Spleen (tissue), 11 donors: ENCODE results near the gene HOXB7. TPM values are rescaled to one million over a fixed set of nuclear protein-coding genes. Genes with fewer than 3 reads are reported as not detected.

Source experiments
- DNase-seq: peaks from one replicate; pipeline ENCODE4 v3.0.0-alpha.2; 2020
- H3K27ac ChIP-seq, 8 donors: fragments of 200-600 bp; sonication (generic) in 7 of 8; 1 replicate in 4 of 8; 2 replicates in 4 of 8; pipeline versions ENCODE4 v1.5.0 to v1.8.0; 2016 to 2021; ENCODE audit warnings: inconsistent platforms in 4 of 8, mild to moderate bottlenecking in 4 of 8, moderate library complexity in 1 of 8
- H3K27me3 ChIP-seq, 7 donors: fragments of 200-600 bp; sonication (generic) in 6 of 7; replicated peaks in 1 of 7; 1 replicate in 4 of 7; 2 replicates in 3 of 7; pipeline versions ENCODE4 v1.5.0 to v1.8.0; 2016 to 2021; ENCODE audit warnings: inconsistent platforms in 3 of 7, mild to moderate bottlenecking in 1 of 7
- H3K36me3 ChIP-seq, 6 donors: fragments of 200-600 bp; sonication (generic) in 5 of 6; 1 replicate in 4 of 6; 2 replicates in 2 of 6; pipeline versions ENCODE4 v1.5.0 to v1.8.0; 2016 to 2021; ENCODE audit warnings: inconsistent platforms in 2 of 6
- H3K4me1 ChIP-seq, 6 donors: fragments of 200-600 bp; sonication (generic) in 5 of 6; 1 replicate in 3 of 6; 2 replicates in 3 of 6; pipeline versions ENCODE4 v1.5.0 to v1.8.0; 2016 to 2021; ENCODE audit warnings: inconsistent platforms in 3 of 6
- H3K4me3 ChIP-seq, 8 donors: fragments of 200-600 bp; sonication (generic) in 7 of 8; 1 replicate in 4 of 8; 2 replicates in 4 of 8; pipeline versions ENCODE4 v1.5.0 to v1.8.0; 2016 to 2021; ENCODE audit warnings: inconsistent platforms in 4 of 8, mild to moderate bottlenecking in 4 of 8, moderate library complexity in 2 of 8
- H3K9me3 ChIP-seq, 8 donors: fragments of 200-600 bp; sonication (generic) in 7 of 8; 1 replicate in 4 of 8; 2 replicates in 4 of 8; pipeline versions ENCODE4 v1.5.0 to v1.8.0; 2016 to 2021; ENCODE audit warnings: inconsistent platforms in 4 of 8
- CTCF ChIP-seq, 11 experiments: fragments of 200-600 bp in 7 of 11; fragments of 450-650 bp in 4 of 11; sonication (generic) in 4 of 11; IDR thresholded peaks in 8 of 11; conservative IDR thresholded peaks in 3 of 11; 1 replicate in 7 of 11; 2 replicates in 4 of 11; pipeline versions ENCODE4 v1.4.0 to v1.8.0; 2016 to 2021; ENCODE audit warnings: antibody characterized with exemption in 11 of 11, inconsistent platforms in 4 of 11, mild to moderate bottlenecking in 1 of 11
- POLR2A ChIP-seq, 3 donors: fragments of 450-650 bp; IDR thresholded peaks; one replicate each; pipeline ENCODE4 v1.5.1; 2017; ENCODE audit warnings: antibody characterized with exemption in 3 of 3, mild to moderate bottlenecking in 1 of 3
- POLR2AphosphoS5 ChIP-seq, 3 donors: sonication (generic); formaldehyde crosslinking; IDR thresholded peaks; one replicate each; pipeline ENCODE4 v1.5.1; 2017; ENCODE audit warnings: antibody characterized with exemption in 3 of 3
- WGBS, 5 donors: extraction: QIAGEN DNeasy Blood & Tissue Kit in 3 of 5; methylation state at CpG; one replicate each; pipeline versions ENCODE4 v1.1.5 to v1.1.7; 2013 to 2018; 5-methylcytosine and 5-hydroxymethylcytosine counted together
- intact Hi-C: fragments of 100-400 bp; cut with DNase I; formaldehyde crosslinking; loops from one replicate; pipeline ENCODE4 v1.15.0; 2023; ENCODE audit warnings: low total_unique reads
- polyA plus RNA-seq, 3 donors: library from polyadenylated mRNA; stranded (reverse); fragments of 200-250 nt; gene quantifications; one replicate each; pipeline ENCODE4 v1.2.1, GENCODE V29; 2013
- total RNA-seq, 7 donors: library from RNA; depleted of rRNA in 3 of 7; stranded (reverse); fragments of >200 nt in 3 of 7; fragmentation: NEBNext Ultra II Directional in 4 of 7; extraction: Animal tissue kit (Norgen Biotek cat#: 25700) in 4 of 7; gene quantifications; one replicate each; pipeline versions ENCODE4 v1.1.0 to v1.2.1, GENCODE V29; 2016 to 2021
- donor health status: healthy with polysubstance abuse.
- donor health status: DM: no; HTN: no; CAD: no; lungs with moderate emphysema.
- donor health status: DM: no; HTN: no; CAD: no.
- donor health status: Bipolar disorder and iron deficiency.
- donor health status: healthy.
- donor health status: DM: no; HTN: no; CAD: no.
- donor health status: DM: yes; HTN: yes; CAD: no.

The HOXB7 gene
- total and polyA plus RNA-seq, 10 donors, result 1.3 to 7.5 (median 3.1) TPM

GRCh38 chr17:48579471-48579759, 31.4 kb downstream of the HOXB7 start:
- intact Hi-C loops, result no loop called here
- TF ChIP-seq POLR2AphosphoS5 (IDR thresholded peaks at IDR 0.05), result no peak
- TF ChIP-seq CTCF (IDR thresholded peaks at IDR 0.05 in 8 of 11, conservative IDR thresholded peaks at IDR 0.05 in 3 of 11), result no peak
- no peak for TF ChIP-seq POLR2A (IDR thresholded peaks at IDR 0.05)
- peak overlapping the region in 7 of 8 donors; percentile 36 to 89 (median 83) for H3K27ac ChIP-seq
- peaks cover 2 to 95% (median 77%) of the 10 kb centered on the region in 7 donors for H3K27me3 ChIP-seq
- no peak for DNase-seq
- no peaks in the 10 kb centered on the region for H3K36me3 ChIP-seq
- H3K4me1 ChIP-seq, result peaks cover 11 to 90% (median 60%) of the 10 kb centered on the region in 6 donors
- peak overlapping the region in 5 of 8 donors; percentile 55 to 85 (median 64) for H3K4me3 ChIP-seq
- no peaks in the 10 kb centered on the region for H3K9me3 ChIP-seq
- WGBS, 5 donors, result 30 to 46% (median 40%) methylated on average over 7 of the region's 7 CpGs

- peaks cover 11 to 85% (median 60%) of the 10 kb centered on the region in 6 donors for H3K4me1 ChIP-seq
- peaks cover 2 to 90% (median 71%) of the 10 kb centered on the region in 7 donors for H3K27me3 ChIP-seq
Observed at GRCh38 chr17:48578616-48579470, 32.0 kb downstream of the HOXB7 start.

GRCh38 chr17:48577946-48578615, 32.7 kb downstream of the HOXB7 start, which contains the start of gene HOXB4:
Gene HOXB4 (minus strand): TSS chr17:48578350. CDS start chr17:48578319, 31 bp downstream.
- Histone ChIP-seq H3K36me3 (no peaks in the 10 kb centered on the region), H3K4me1 (peaks cover 11 to 80% (median 56%) of the 10 kb centered on the region in 6 donors), H3K27me3 (peaks cover 2 to 82% (median 63%) of the 10 kb centered on the region in 7 donors), H3K9me3 (no peaks in the 10 kb centered on the region), H3K4me3 (peak within 1 kb of the TSS; percentile 55 to 85 (median 63)), H3K27ac (peak within 1 kb of the TSS; percentile 36 to 89 (median 81))
- intact Hi-C loops, result no loop called here
- 0 to 1% (median 0%) methylated on average over 26 to 58 of the region's 58 CpGs for WGBS, 5 donors
- TF ChIP-seq CTCF (IDR thresholded peaks at IDR 0.05 in 8 of 11, conservative IDR thresholded peaks at IDR 0.05 in 3 of 11) (no peak), POLR2AphosphoS5 (IDR thresholded peaks at IDR 0.05) (peak in 1 of 3 donors; percentile 38), POLR2A (IDR thresholded peaks at IDR 0.05) (no peak)
- DNase-seq, result peak; percentile 91

More at GRCh38 chr17:48578616-48579470, 32.0 kb downstream of the HOXB7 start:
- peak in 1 of 3 donors; percentile 0 for TF ChIP-seq POLR2AphosphoS5 (IDR thresholded peaks at IDR 0.05)
- TF ChIP-seq POLR2A (IDR thresholded peaks at IDR 0.05), result no peak
- intact Hi-C loops, result no loop called here
- no peaks in the 10 kb centered on the region for H3K9me3 ChIP-seq
- WGBS, 5 donors, result 8 to 14% (median 10%) methylated on average over 37 to 43 of the region's 43 CpGs
- no peaks in the 10 kb centered on the region for H3K36me3 ChIP-seq
- DNase-seq, result no peak
- H3K27ac ChIP-seq, result peak overlapping the region; percentile 36 to 89 (median 81)
- H3K4me3 ChIP-seq, result peak overlapping the region; percentile 55 to 85 (median 63)

- no peak for DNase-seq
- WGBS, 5 donors, result 2 to 4% (median 3%) methylated on average over 10 to 19 of the region's 19 CpGs
- H3K36me3 ChIP-seq, result no peaks in the 10 kb centered on the region
- no peak for TF ChIP-seq POLR2A (IDR thresholded peaks at IDR 0.05)
- no peak for TF ChIP-seq POLR2AphosphoS5 (IDR thresholded peaks at IDR 0.05)
- TF ChIP-seq CTCF (IDR thresholded peaks at IDR 0.05 in 8 of 11, conservative IDR thresholded peaks at IDR 0.05 in 3 of 11), result no peak
- intact Hi-C loops, result no loop called here
- peak overlapping the region; percentile 55 to 85 (median 63) for H3K4me3 ChIP-seq
- peaks cover 2 to 76% (median 57%) of the 10 kb centered on the region in 7 donors for H3K27me3 ChIP-seq
- peak overlapping the region in 7 of 8 donors; percentile 79 to 89 (median 83) for H3K27ac ChIP-seq
- peaks cover 7 to 74% (median 51%) of the 10 kb centered on the region in 6 donors for H3K4me1 ChIP-seq
- H3K9me3 ChIP-seq, result no peaks in the 10 kb centered on the region
Observed at GRCh38 chr17:48577330-48577945, 33.4 kb downstream of the HOXB7 start.
